Neutrophil (primary cell): ENCODE data around the gene SEC31A.

Source experiments
- H3K27ac ChIP-seq: fragments of 200-600 bp; sonication (generic); 2 replicates; pipeline ENCODE4 v1.5.1; 2016; ENCODE audit warnings: mild to moderate bottlenecking, moderate library complexity
- H3K27me3 ChIP-seq: fragments of 200-600 bp; sonication (generic); 2 replicates; pipeline ENCODE4 v1.6.0; 2016; ENCODE audit warnings: mild to moderate bottlenecking
- H3K36me3 ChIP-seq: fragments of 200-600 bp; sonication (generic); 2 replicates; pipeline ENCODE4 v1.5.1; 2017
- H3K4me1 ChIP-seq, 2 experiments: fragments of 200-600 bp in 1 of 2; sonication (generic) in 1 of 2; 1 replicate in 1 of 2; 2 replicates in 1 of 2; pipeline versions ENCODE4 v1.5.1 to v1.6.1; 2013 to 2016; ENCODE audit warnings: low read depth in 1 of 2, low read length in 1 of 2, mild to moderate bottlenecking in 1 of 2, moderate library complexity in 1 of 2; ENCODE audit not compliant: control insufficient read depth in 1 of 2, insufficient read depth in 1 of 2
- H3K4me3 ChIP-seq, 2 experiments: fragments of 200-600 bp in 1 of 2; sonication (generic) in 1 of 2; 1 replicate in 1 of 2; 2 replicates in 1 of 2; pipeline ENCODE4 v1.5.1; 2013 to 2016; ENCODE audit warnings: low read depth in 1 of 2, low read length in 1 of 2, mild to moderate bottlenecking in 1 of 2, moderate library complexity in 1 of 2
- H3K9me3 ChIP-seq: fragments of 200-600 bp; sonication (generic); 2 replicates; pipeline ENCODE4 v1.5.1; 2016
- TF ChIP-seq, protein P1 (sequence below): fragments of 200-600 bp; sonication (generic); IDR thresholded peaks from 2 replicates; pipeline ENCODE4 v1.5.1; 2016; ENCODE audit warnings: antibody characterized with exemption

Gene SEC31A

DNA sequence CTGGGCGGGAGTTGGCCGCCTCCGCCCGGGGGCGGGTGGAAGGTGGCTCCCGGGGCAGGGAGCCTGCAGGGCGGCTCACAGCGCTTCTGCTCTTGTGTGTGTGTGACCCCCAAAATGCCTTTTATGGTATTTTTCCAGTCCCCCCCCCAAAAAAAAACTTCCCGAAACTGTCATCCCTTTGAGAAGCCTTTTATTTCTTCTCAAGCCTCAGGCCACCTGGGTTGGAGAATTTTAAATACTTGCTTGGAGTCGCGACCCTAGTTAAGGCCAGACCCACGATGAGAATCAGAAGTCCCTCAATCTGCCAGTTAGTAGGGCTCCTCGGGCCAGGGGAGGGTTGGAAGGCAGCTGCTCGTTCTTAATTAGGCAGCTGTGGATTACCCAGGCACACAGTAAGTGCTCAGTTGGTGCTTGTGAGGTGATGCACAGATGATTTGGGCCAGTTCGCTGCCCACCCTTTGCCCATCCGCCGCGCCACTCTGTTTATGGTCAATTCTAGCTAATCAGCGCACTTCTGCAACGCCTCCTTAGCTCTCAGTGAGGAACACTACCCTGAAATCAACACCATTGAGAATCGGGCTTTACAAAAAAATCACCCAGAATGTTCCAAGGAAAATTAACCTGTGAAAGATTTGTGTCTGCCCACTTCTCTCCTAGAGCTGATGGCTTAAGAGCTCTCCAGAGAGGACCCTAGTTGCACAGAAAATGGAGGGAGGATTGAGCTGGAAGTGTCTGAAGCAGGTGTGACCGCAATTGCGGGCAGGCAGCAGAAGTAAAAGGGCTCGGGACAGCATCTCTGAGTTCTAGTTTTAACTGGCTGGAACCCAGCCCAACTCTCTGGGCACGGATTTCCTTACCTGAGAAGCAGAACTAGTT, 91.7 kb downstream of the SEC31A start:
- H3K27me3 ChIP-seq = peaks cover 75% of the 10 kb centered on the region
- H3K36me3 ChIP-seq = no peaks in the 10 kb centered on the region
- no peaks in the 10 kb centered on the region for H3K9me3 ChIP-seq
- peak overlapping the region; percentile 43 to 68 for H3K4me3 ChIP-seq
- H3K4me1 ChIP-seq = peaks cover 26 to 40% of the 10 kb centered on the region in 2 experiments
- H3K27ac ChIP-seq = no peak overlapping the region
- TF ChIP-seq, protein P1, sequence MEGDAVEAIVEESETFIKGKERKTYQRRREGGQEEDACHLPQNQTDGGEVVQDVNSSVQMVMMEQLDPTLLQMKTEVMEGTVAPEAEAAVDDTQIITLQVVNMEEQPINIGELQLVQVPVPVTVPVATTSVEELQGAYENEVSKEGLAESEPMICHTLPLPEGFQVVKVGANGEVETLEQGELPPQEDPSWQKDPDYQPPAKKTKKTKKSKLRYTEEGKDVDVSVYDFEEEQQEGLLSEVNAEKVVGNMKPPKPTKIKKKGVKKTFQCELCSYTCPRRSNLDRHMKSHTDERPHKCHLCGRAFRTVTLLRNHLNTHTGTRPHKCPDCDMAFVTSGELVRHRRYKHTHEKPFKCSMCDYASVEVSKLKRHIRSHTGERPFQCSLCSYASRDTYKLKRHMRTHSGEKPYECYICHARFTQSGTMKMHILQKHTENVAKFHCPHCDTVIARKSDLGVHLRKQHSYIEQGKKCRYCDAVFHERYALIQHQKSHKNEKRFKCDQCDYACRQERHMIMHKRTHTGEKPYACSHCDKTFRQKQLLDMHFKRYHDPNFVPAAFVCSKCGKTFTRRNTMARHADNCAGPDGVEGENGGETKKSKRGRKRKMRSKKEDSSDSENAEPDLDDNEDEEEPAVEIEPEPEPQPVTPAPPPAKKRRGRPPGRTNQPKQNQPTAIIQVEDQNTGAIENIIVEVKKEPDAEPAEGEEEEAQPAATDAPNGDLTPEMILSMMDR = no peak

DNA sequence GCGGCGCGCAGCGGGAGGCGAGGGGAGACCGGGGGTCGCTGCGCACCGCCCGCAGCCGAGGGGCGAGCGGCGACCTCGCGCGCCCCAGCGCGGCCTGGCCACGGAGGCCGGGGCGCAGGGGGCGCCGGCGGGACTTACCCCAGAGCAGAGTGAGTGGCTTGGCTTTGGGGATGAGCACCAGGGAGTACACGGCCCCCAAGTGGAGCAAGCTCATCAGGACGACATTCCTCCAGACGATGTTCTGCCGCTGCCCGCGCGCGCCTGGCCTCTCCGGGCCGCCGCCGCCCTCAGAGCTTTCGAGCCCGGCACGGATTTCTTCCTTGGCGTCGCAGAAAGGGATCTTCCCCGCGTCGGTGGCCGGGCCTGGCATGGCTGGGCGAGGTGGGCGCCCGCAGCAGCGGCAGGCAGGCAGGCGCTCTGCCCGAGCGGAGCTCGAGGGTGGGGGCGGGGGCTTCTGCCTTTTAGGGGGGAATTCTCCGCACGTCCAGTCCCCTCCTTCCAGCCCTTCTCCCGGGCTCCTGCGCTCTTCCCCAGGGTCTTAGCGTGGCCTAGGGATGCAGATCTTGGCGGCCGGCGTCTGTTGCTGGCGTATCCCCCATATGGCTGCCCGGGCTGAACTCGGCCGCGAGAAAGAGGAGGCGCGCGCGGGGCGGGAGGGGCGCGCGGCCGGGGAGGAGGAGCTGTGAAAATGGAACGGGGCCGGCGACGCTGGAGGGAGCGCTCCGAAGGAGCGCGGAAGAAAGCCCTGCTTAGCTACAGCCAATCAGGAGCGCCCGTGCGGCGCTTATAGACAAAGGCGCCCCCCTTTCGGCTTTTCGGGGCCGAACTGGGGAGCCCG, 92.6 kb downstream of the SEC31A start, which contains the start of gene SCD5:
Gene SCD5 (minus strand): TSS at position 629 of the 838 bp plus-strand sequence. CDS start 259 bp downstream, at position 370.
- Histone ChIP-seq H3K27me3 (peaks cover 83% of the 10 kb centered on the region), H3K27ac (no peak within 1 kb of the TSS), H3K9me3 (no peaks in the 10 kb centered on the region), H3K4me1 (peaks cover 26 to 36% of the 10 kb centered on the region in 2 experiments), H3K36me3 (no peaks in the 10 kb centered on the region), H3K4me3 (peak within 1 kb of the TSS; percentile 43 to 68)
- TF ChIP-seq, protein P1 = no peak

DNA sequence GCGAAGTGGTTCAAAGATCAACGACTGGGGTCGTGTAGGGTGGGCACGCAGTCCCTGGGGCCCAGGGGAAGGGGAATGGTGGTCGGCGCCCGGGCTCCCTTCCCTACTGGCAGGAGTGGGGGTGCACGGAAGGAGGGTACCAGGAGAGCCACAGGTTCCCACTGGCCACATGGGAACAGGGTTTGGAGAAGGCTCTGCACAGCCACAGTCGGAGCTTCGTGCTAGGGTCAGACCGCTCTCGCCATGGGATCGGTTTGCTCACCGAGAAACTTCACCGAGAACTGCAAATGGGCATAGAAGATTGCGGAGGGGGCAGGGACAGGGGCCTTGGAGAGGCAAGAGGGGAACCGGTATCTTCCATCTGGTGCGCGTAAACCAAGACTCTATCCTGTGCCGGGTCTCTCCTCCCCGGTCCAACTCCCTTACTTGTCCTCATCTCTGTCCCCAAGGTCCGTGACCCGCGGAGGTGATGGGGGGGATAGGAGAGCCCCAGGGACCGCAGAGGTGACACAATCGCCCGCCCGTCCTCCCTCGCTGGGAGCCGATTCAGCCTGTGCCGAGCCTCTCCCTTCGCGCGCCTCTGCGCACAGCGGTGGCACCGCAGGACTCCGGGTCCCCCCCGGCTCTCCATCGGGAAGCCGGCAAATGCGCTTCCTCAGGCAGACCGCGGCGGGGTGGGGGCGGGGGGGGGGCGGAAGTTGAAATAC, 93.4 kb downstream of the SEC31A start:
- Histone ChIP-seq H3K4me1 (peaks cover 21 to 28% of the 10 kb centered on the region in 2 experiments), H3K36me3 (no peaks in the 10 kb centered on the region), H3K4me3 (peak overlapping the region; percentile 23 to 68), H3K27ac (no peak overlapping the region), H3K27me3 (peaks cover 86% of the 10 kb centered on the region), H3K9me3 (no peaks in the 10 kb centered on the region)
- TF ChIP-seq, protein P1 = no peak

DNA sequence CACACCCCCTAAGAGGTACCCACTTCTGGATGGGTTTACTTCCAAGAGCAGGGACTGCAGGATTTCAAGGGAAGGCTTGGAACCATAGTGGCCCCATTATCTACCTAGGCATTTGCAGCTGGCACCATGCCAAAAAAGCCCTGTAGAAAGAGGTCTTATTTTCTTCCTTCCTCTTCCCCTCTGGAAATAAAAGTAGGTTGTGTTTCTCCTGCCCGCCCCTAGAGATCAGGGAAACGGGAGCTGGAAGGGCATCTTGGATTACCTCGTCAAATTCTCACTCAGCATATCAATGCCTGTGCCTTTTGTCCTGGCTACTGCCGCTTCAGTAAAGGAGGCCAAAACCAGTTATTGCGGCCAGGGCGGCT, 93.9 kb downstream of the SEC31A start:
- TF ChIP-seq, protein P1 = no peak
- Histone ChIP-seq H3K36me3 (no peaks in the 10 kb centered on the region), H3K4me1 (peaks cover 21 to 28% of the 10 kb centered on the region in 2 experiments), H3K9me3 (no peaks in the 10 kb centered on the region), H3K27ac (no peak overlapping the region), H3K27me3 (peaks cover 84% of the 10 kb centered on the region), H3K4me3 (peak overlapping the region in 1 of 2 experiments; percentile 68)
